Measurements from ENCODE around the gene ATRX.

Gene ATRX

DNA sequence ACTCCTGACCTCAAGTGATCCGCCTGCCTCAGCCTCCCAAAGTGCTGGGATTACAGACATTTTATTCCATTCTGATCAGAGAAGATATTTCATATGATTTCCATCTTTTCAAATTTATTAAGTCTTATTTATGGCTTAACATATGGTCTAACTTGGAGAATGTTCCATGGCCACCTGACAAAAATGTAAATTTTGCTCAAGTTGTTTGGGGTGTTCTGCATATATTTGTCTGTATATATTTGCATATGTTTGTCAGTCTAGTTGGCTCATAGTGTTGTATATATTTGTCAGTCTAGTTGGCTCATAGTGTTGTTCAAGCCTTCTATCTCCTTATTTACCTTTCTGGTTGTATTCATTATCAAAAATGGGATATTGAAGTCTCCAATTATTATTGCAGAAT is 16.2 kb upstream of the ATRX start:
- POLR2A ChIA-PET, result no interaction called here
- TF ChIP-seq ZNF391 (tag by site-specific recombination; IDR thresholded peaks at IDR 0.05; ENCODE audit: borderline replicate concordance, low read depth) (no peak), KLF8 (tag by site-specific recombination; IDR thresholded peaks at IDR 0.05) (no peak)
- H3K9me3 ChIP-seq (ENCODE audit: control insufficient read depth, insufficient read depth, low read depth, low read length), result peaks cover 4% of the 10 kb centered on the region
- H3K4me3 ChIP-seq (ENCODE audit: low read depth, low read length), result no peak overlapping the region
- no peaks in the 10 kb centered on the region for H3K4me1 ChIP-seq (ENCODE audit: control insufficient read depth, insufficient read depth, low read length)
- CTCF ChIA-PET, result no interaction called here
- no peaks in the 10 kb centered on the region for H3K36me3 ChIP-seq (ENCODE audit: control insufficient read depth in 2 of 2, insufficient read depth in 1 of 2, low read length in 2 of 2)
- no peak overlapping the region for H3K27ac ChIP-seq (ENCODE audit: extremely low read depth, low read depth, low read length)

DNA sequence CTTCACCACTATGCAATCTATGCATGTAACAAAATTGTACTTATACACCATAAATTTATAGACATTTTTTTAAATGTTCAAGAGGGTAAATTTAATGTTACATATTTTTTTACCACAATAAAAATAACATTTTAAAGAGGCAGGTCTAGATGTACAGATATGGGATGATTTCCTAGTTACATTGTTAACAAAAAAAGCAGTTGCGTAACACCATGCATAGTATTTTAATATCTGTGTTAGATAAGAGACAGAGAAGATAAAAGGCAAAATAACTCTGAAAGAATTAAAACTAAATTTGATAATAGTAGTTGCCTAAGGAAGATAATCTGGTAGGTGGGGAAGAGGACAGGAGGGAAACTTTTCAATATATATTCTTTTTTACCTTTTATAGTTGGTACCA is 9.1 kb upstream of the ATRX start:
- no peak overlapping the region for H3K4me3 ChIP-seq (ENCODE audit: low read depth, low read length)
- ChIA-PET POLR2A (no interaction called here), CTCF (no interaction called here)
- H3K36me3 ChIP-seq (ENCODE audit: control insufficient read depth in 2 of 2, insufficient read depth in 1 of 2, low read length in 2 of 2), result no peaks in the 10 kb centered on the region
- H3K9me3 ChIP-seq (ENCODE audit: control insufficient read depth, insufficient read depth, low read depth, low read length), result no peaks in the 10 kb centered on the region; the same call in 1 of the 2 replicates
- no peak for TF ChIP-seq KLF8 (tag by site-specific recombination; IDR thresholded peaks at IDR 0.05)
- no peak for TF ChIP-seq ZNF214 (tag by site-specific recombination; IDR thresholded peaks at IDR 0.05; ENCODE audit: borderline replicate concordance)
- TF ChIP-seq WT1 (tag by site-specific recombination; IDR thresholded peaks at IDR 0.05), result no peak
- TF ChIP-seq, protein P1, sequence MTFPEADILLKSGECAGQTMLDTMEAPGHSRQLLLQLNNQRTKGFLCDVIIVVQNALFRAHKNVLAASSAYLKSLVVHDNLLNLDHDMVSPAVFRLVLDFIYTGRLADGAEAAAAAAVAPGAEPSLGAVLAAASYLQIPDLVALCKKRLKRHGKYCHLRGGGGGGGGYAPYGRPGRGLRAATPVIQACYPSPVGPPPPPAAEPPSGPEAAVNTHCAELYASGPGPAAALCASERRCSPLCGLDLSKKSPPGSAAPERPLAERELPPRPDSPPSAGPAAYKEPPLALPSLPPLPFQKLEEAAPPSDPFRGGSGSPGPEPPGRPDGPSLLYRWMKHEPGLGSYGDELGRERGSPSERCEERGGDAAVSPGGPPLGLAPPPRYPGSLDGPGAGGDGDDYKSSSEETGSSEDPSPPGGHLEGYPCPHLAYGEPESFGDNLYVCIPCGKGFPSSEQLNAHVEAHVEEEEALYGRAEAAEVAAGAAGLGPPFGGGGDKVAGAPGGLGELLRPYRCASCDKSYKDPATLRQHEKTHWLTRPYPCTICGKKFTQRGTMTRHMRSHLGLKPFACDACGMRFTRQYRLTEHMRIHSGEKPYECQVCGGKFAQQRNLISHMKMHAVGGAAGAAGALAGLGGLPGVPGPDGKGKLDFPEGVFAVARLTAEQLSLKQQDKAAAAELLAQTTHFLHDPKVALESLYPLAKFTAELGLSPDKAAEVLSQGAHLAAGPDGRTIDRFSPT (tag by site-specific recombination; IDR thresholded peaks at IDR 0.05), result no peak
- no peak for TF ChIP-seq SP3 (tag by site-specific recombination; IDR thresholded peaks at IDR 0.05)
- no peak for TF ChIP-seq ZNF544 (tag by site-specific recombination; IDR thresholded peaks at IDR 0.05)
- TF ChIP-seq ZNF391 (tag by site-specific recombination; IDR thresholded peaks at IDR 0.05; ENCODE audit: borderline replicate concordance, low read depth), result no peak
- TF ChIP-seq ZNF843 (tag by site-specific recombination; IDR thresholded peaks at IDR 0.05), result no peak
- TF ChIP-seq, protein P2, sequence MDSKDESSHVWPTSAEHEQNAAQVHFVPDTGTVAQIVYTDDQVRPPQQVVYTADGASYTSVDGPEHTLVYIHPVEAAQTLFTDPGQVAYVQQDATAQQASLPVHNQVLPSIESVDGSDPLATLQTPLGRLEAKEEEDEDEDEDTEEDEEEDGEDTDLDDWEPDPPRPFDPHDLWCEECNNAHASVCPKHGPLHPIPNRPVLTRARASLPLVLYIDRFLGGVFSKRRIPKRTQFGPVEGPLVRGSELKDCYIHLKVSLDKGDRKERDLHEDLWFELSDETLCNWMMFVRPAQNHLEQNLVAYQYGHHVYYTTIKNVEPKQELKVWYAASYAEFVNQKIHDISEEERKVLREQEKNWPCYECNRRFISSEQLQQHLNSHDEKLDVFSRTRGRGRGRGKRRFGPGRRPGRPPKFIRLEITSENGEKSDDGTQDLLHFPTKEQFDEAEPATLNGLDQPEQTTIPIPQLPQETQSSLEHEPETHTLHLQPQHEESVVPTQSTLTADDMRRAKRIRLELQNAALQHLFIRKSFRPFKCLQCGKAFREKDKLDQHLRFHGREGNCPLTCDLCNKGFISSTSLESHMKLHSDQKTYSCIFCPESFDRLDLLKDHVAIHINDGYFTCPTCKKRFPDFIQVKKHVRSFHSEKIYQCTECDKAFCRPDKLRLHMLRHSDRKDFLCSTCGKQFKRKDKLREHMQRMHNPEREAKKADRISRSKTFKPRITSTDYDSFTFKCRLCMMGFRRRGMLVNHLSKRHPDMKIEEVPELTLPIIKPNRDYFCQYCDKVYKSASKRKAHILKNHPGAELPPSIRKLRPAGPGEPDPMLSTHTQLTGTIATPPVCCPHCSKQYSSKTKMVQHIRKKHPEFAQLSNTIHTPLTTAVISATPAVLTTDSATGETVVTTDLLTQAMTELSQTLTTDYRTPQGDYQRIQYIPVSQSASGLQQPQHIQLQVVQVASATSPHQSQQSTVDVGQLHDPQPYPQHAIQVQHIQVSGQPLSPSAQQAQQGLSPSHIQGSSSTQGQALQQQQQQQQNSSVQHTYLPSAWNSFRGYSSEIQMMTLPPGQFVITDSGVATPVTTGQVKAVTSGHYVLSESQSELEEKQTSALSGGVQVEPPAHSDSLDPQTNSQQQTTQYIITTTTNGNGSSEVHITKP (tag by site-specific recombination; IDR thresholded peaks at IDR 0.05), result no peak
- no peak for TF ChIP-seq ZNF585B (tag by site-specific recombination; IDR thresholded peaks at IDR 0.05)
- no peaks in the 10 kb centered on the region for H3K4me1 ChIP-seq (ENCODE audit: control insufficient read depth, insufficient read depth, low read length)
- no peak overlapping the region for H3K27ac ChIP-seq (ENCODE audit: extremely low read depth, low read depth, low read length)

DNA sequence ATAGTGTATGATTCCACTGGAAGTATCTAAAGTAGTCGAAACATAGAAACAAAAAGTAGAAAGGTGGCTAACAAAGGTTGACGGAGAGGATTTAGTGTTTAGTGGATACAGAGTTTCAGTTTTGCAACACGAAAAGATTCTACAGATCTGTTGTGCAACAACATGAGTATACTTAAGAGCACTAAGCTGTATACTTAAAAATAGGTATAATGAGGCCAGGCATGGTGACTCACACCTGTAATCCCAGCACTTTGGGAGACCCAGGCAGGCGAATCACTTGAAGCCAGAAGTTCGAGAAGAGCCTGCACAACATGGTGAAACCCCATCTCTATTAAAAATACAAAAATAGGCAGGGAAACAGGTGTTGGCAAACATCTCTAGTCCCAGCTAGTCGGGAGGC is 7.9 kb upstream of the ATRX start:
- CTCF ChIA-PET, result no interaction called here
- Histone ChIP-seq H3K36me3 (ENCODE audit: control insufficient read depth in 2 of 2, insufficient read depth in 1 of 2, low read length in 2 of 2) (no peaks in the 10 kb centered on the region), H3K4me3 (ENCODE audit: low read depth, low read length) (no peak overlapping the region), H3K27ac (ENCODE audit: extremely low read depth, low read depth, low read length) (no peak overlapping the region), H3K9me3 (ENCODE audit: control insufficient read depth, insufficient read depth, low read depth, low read length) (no peaks in the 10 kb centered on the region), H3K4me1 (ENCODE audit: control insufficient read depth, insufficient read depth, low read length) (no peaks in the 10 kb centered on the region)
- POLR2A ChIA-PET, result no interaction called here
- TF ChIP-seq KLF16 (tag by site-specific recombination; IDR thresholded peaks at IDR 0.05) (no peak), ZNF174 (tag by site-specific recombination; IDR thresholded peaks at IDR 0.05) (no peak), ZNF214 (tag by site-specific recombination; IDR thresholded peaks at IDR 0.05; ENCODE audit: borderline replicate concordance) (no peak), BCL11B (tag by site-specific recombination; IDR thresholded peaks at IDR 0.05; ENCODE audit: low read depth) (no peak), ZNF23 (tag by site-specific recombination; IDR thresholded peaks at IDR 0.05; ENCODE audit: borderline replicate concordance) (no peak), ZFP69B (tag by site-specific recombination; IDR thresholded peaks at IDR 0.05) (no peak), HOXD13 (CRISPR knock-in tag; IDR thresholded peaks at IDR 0.05; ENCODE audit: borderline replicate concordance) (no peak), ZNF843 (tag by site-specific recombination; IDR thresholded peaks at IDR 0.05) (no peak), ZNF610 (tag by site-specific recombination; IDR thresholded peaks at IDR 0.05; ENCODE audit: borderline replicate concordance) (no peak), ZNF2 (tag by site-specific recombination; IDR thresholded peaks at IDR 0.05) (no peak), ZNF274 (IDR thresholded peaks at IDR 0.05; ENCODE audit: low read length) (no peak), ZNF274 (tag by site-specific recombination; IDR thresholded peaks at IDR 0.05; ENCODE audit: borderline replicate concordance) (no peak)
- TF ChIP-seq, protein P3, sequence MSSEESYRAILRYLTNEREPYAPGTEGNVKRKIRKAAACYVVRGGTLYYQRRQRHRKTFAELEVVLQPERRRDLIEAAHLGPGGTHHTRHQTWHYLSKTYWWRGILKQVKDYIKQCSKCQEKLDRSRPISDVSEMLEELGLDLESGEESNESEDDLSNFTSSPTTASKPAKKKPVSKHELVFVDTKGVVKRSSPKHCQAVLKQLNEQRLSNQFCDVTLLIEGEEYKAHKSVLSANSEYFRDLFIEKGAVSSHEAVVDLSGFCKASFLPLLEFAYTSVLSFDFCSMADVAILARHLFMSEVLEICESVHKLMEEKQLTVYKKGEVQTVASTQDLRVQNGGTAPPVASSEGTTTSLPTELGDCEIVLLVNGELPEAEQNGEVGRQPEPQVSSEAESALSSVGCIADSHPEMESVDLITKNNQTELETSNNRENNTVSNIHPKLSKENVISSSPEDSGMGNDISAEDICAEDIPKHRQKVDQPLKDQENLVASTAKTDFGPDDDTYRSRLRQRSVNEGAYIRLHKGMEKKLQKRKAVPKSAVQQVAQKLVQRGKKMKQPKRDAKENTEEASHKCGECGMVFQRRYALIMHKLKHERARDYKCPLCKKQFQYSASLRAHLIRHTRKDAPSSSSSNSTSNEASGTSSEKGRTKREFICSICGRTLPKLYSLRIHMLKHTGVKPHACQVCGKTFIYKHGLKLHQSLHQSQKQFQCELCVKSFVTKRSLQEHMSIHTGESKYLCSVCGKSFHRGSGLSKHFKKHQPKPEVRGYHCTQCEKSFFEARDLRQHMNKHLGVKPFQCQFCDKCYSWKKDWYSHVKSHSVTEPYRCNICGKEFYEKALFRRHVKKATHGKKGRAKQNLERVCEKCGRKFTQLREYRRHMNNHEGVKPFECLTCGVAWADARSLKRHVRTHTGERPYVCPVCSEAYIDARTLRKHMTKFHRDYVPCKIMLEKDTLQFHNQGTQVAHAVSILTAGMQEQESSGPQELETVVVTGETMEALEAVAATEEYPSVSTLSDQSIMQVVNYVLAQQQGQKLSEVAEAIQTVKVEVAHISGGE (tag by site-specific recombination; conservative IDR thresholded peaks at IDR 0.05; ENCODE audit: low read depth), result no peak
